NOMO-1 (cell line): ENCODE measurements around the gene TMEM87A.
"Not testable (repeated sequence)": the region's sequence is repeated elsewhere in the genome, so short reads cannot be mapped to it uniquely, and the experiment has no call there.

ENCODE experiments used
- DNase-seq, 2 experiments: peaks; one replicate each; lab custom pipeline; 2025; ENCODE audit not compliant: unreplicated experiment in 2 of 2; lab: John Stamatoyannopoulos, UW

Gene TMEM87A, protein sequence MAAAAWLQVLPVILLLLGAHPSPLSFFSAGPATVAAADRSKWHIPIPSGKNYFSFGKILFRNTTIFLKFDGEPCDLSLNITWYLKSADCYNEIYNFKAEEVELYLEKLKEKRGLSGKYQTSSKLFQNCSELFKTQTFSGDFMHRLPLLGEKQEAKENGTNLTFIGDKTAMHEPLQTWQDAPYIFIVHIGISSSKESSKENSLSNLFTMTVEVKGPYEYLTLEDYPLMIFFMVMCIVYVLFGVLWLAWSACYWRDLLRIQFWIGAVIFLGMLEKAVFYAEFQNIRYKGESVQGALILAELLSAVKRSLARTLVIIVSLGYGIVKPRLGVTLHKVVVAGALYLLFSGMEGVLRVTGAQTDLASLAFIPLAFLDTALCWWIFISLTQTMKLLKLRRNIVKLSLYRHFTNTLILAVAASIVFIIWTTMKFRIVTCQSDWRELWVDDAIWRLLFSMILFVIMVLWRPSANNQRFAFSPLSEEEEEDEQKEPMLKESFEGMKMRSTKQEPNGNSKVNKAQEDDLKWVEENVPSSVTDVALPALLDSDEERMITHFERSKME

GRCh38 chr15:42272939-42273899, at the start of gene TMEM87A, which contains the start of gene GANC:
Gene TMEM87A (minus strand): TSS chr15:42273433. CDS start chr15:42273398, 35 bp downstream.
Gene GANC (plus strand): TSS chr15:42273201. CDS start chr15:42274482, 1,281 bp downstream.
- peak; percentile 95 to 98 for DNase-seq

- DNase-seq: no peak
These were observed 46.0 kb upstream of the TMEM87A start for GRCh38 chr15:42319206-42319605.

DNA sequence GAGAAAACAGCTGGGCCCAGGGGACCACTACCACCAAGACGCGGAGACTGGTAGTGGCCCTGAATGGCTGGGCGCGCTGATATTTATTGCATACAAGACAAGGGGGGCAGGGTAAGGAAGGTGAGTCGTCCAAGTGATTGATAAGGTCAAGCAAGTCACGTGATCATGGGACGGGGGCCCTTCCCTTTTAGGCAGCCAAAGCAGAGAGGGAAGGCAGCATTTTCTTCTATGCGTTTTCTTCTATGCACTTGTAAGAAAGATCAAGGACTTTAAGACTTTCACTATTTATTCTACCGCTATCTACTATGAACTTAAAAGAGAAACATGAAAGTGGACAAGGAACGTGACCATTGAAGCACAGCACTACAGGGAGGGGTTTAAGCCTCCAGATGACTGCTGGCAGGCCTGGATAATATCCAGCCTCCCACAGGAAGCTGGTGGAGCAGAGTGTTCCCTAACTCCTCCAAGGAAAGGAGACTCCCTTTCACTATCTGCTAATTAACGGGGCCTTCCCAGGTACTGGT, 43.1 kb upstream of the TMEM87A start:
- DNase-seq: not testable (repeated sequence)

- no peak for DNase-seq
These were observed 42.3 kb upstream of the TMEM87A start for GRCh38 chr15:42315521-42315920.

- no peak for DNase-seq
These were observed 41.6 kb upstream of the TMEM87A start for GRCh38 chr15:42314818-42315217.

DNA sequence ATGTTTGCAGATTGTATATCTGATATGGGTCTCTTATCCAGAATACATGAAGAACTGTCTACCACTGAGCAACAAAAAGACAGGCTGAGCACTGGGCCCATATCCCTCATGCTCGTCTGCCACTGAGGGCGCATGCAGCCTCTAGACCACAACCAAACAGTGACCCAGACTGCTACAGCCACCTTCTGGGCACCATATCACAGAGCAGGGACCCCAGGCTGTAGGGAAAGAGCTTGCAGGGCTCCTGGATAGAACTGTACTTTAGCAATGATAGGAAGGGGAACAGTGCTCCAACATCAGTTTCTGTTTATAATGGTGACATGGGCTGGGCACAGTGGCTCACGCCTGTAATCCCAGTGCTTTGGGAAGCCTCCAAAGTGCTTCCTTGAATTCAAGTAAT, 40.2 kb upstream of the TMEM87A start:
- no peak for DNase-seq

- DNase-seq: no peak
These were observed 33.4 kb upstream of the TMEM87A start for GRCh38 chr15:42306681-42307080.

DNA sequence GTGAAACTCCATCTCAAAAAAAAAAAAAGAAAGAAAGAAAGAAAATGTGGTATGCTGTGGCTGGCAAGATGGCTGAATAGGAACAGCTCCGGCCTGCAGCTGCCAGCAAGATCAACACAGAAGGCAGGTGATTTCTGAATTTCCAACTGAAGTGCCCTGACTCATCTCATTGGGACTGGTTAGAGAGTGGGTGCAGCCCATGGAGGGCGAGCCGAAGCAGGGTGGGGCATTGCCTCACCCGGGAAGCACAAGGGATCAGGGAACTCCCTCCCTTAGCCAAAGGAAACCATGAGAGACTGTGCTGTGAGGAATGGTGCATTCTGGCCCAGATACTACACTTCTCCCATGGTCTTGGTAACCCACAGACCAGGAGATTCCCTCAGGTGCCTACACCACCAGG, 27.8 kb upstream of the TMEM87A start:
- DNase-seq: not testable (repeated sequence)

GRCh38 chr15:42289166-42289565, 15.9 kb upstream of the TMEM87A start:
- no peak for DNase-seq

GRCh38 chr15:42287931-42288330, 14.7 kb upstream of the TMEM87A start:
- DNase-seq: no peak

- DNase-seq: peak; percentile 68 to 76
These were observed 13.3 kb upstream of the TMEM87A start for GRCh38 chr15:42286445-42287029.

- DNase-seq: peak; percentile 19 to 49
These were observed 11.8 kb upstream of the TMEM87A start for GRCh38 chr15:42285034-42285433.

DNA sequence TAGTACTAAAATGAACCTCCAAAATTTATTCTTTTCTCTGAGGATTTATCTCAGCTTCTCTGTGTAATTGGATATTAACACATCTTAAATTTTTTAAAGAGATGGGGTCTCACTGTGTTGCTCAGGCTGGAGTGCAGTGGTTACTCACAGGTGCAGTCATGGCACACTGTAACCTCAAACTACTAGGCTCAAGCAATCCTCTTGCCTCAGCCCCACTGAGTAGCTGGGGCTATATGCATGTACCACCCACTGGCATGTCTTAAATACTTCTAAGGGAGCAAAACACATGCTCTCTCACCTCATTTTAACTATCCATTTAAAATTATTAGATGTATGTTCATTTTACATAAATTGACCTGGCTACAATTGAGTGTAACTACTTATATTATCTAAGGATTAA, 11.3 kb upstream of the TMEM87A start:
- DNase-seq: no peak

DNA sequence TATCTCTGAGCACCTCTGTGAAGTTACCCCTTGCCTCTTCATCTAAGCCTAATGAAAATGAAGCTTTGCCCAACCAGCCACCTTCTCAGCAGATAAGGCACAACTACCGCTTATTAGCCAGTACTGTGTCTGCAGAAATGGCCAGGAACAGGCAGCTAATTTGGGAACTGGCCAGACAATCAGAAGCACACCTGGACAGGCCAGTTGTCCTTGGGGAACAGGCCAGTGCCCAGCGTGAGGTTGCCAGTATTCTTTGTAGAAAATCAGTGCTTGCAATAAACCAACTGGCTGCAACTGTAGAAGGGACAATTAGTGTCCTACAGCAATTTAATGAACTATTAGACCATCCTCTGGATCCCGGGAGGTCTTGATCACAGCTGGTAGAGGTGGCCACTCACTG, 10.4 kb upstream of the TMEM87A start:
- no peak for DNase-seq

GRCh38 chr15:42282926-42283325, 9.7 kb upstream of the TMEM87A start:
- DNase-seq: no peak

- DNase-seq: no peak
These were observed 9.1 kb upstream of the TMEM87A start for GRCh38 chr15:42282344-42282743.

DNA sequence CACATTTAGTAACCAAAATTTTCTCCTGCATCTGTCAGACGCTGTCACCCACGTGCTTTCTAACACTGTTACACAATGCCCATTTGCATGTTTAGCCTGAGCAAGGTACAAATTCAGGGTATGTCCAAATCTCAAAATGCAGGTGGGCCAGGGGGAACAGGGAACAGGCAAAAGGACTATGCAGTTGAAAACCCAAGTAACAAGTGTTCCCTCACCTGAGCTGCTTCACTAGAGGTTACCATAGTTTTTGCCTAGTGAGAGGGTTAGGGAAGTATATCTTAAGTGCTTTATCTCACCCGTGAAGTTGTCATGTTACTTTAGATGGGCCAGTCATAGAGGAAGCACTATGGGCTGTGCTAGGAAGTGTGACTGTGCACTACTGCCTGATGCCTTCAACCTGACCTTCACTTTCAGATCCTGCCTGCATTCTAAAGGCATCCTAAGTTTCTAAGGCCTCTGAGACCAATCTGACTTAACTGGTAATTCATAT, 6.0 kb upstream of the TMEM87A start:
- DNase-seq: peak; percentile 24 to 61

GRCh38 chr15:42276762-42277161, 3.5 kb upstream of the TMEM87A start:
- no peak for DNase-seq

DNA sequence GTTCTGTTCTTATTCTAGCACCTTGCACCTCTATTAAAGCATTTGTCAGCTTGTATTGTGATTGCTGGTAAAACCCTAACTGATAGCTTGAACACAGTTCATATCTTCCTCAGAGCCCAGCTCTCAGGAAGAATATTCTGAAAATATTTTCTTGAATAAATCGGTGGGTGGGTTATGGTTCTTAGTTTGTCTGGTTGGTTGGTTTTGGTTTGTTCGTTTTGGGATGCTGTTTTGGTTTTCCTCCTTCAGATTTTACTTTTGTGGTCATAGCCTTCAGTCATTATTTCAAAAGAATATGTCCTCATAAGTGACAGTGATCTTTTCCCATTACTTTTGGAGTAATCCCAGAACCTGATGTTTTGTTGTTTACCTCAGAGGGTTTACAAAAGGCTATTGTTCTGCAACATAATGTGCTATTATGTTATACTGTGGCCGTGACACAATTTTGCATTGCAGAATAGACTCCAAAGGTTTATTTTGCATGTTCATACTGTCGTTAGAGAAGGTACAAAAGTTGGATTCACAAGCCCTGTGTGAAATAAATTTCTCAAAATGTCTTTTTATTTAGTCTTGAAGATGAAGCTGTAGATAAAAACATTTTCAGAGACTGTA, 2.7 kb upstream of the TMEM87A start:
- no peak for DNase-seq

DNA sequence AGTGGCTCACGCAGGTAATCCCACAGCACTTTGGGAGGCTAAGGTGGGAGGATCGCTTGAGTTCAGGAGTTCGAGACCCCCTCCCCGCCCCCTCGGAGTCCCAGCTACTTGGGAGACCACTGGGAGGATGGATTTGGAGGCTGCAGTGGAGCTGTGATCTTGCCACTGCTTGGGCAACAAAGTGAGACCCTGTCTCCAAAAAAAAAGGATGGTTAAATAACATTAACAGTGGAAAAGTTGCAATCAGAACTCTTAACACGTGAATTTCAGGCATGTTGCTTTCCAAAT, 1.4 kb upstream of the TMEM87A start:
- DNase-seq: no peak
